Spinal cord (tissue), 10 donors: Measurements from ENCODE around the gene FADS3. TPM values are rescaled to one million over a fixed set of nuclear protein-coding genes. Genes with fewer than 3 reads are reported as not detected.

Source experiments
- DNase-seq, 6 donors: peaks; one replicate each; pipeline versions ENCODE4 v3.0.0 to v3.0.0-alpha.2; 2013 to 2015; ENCODE audit warnings: low spot score in 6 of 6, low read depth in 4 of 6
- H3K27ac ChIP-seq: one replicate; pipeline ENCODE4 v1.5.1; 2013; ENCODE audit warnings: low read depth, low read length, control low read depth
- H3K27me3 ChIP-seq: one replicate; pipeline ENCODE4 v1.6.1; 2013; ENCODE audit warnings: low read length; ENCODE audit not compliant: control insufficient read depth, insufficient read depth
- H3K36me3 ChIP-seq: one replicate; pipeline ENCODE4 v1.6.1; 2013; ENCODE audit warnings: low read length; ENCODE audit not compliant: control insufficient read depth, insufficient read depth
- H3K4me1 ChIP-seq: one replicate; pipeline ENCODE4 v1.6.1; 2013; ENCODE audit warnings: low read length; ENCODE audit not compliant: control insufficient read depth, insufficient read depth
- H3K4me3 ChIP-seq: one replicate; pipeline ENCODE4 v1.5.1; 2013; ENCODE audit warnings: low read depth, low read length, control low read depth
- H3K9me3 ChIP-seq: one replicate; pipeline ENCODE4 v1.6.1; 2013; ENCODE audit warnings: low read length; ENCODE audit not compliant: control insufficient read depth, insufficient read depth
- whole genome bisulfite sequencing: methylation state at CpG from one replicate; pipeline ENCODE4 v1.1.5; 2013; ENCODE audit warnings: missing lambda C conversion rate; ENCODE audit not compliant: insufficient coverage; 5-methylcytosine and 5-hydroxymethylcytosine counted together
- polyA plus RNA-seq, 2 donors: library from polyadenylated mRNA; unstranded; fragments of 120-200 nt; gene quantifications; one replicate each; pipeline ENCODE4 v1.2.1, GENCODE V29; 2013; ENCODE audit not compliant: insufficient read length in 2 of 2
- total RNA-seq, 2 donors: library from RNA; depleted of rRNA in 1 of 2; stranded (reverse); fragments of 120-200 nt in 1 of 2; fragments of >200 nt in 1 of 2; gene quantifications; one replicate each; pipeline versions ENCODE4 v1.2.3 to v1.2.4, GENCODE V29; 2013 to 2014
- donor health status: healthy.

FADS3 gene
- total and polyA plus RNA-seq, 4 donors, result 41.1 to 66.9 (median 60.3) TPM

DNA sequence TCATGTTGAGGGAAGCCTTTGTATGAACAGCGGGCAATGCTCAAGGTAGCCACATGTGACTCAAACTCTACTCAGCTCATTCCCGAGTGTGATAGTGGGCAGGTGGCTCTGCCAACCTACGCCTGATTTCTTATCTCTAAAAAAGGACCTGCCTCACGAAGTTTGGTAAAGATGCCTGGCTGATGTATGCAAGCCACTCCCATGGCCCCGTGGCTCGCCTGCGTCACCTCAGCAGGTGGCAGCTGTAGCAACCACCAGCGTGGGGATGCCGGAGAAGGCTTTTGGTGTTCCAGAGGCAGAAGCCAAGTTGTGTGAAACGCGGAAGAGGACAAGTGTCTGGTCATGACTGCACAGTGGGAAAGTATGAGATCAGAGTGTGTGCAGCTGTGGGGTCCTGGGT lies 57.9 kb downstream of the FADS3 start:
- Histone ChIP-seq H3K4me1 (peaks cover 68% of the 10 kb centered on the region), H3K9me3 (no peaks in the 10 kb centered on the region), H3K36me3 (peaks cover 39% of the 10 kb centered on the region), H3K27me3 (no peaks in the 10 kb centered on the region), H3K4me3 (no peak overlapping the region), H3K27ac (peak overlapping the region; percentile 88)
- 65% methylated on average over 10 of the region's 11 CpGs for WGBS
- no peak for DNase-seq

GRCh38 chr11:61832754-61833153 lies 58.6 kb downstream of the FADS3 start:
- H3K27me3 ChIP-seq, result no peaks in the 10 kb centered on the region
- 42% methylated on average over 5 of the region's 7 CpGs for WGBS
- peaks cover 70% of the 10 kb centered on the region for H3K4me1 ChIP-seq
- peak overlapping the region; percentile 88 for H3K27ac ChIP-seq
- no peaks in the 10 kb centered on the region for H3K9me3 ChIP-seq
- no peak for DNase-seq
- H3K4me3 ChIP-seq, result no peak overlapping the region
- H3K36me3 ChIP-seq, result peaks cover 32% of the 10 kb centered on the region

DNA sequence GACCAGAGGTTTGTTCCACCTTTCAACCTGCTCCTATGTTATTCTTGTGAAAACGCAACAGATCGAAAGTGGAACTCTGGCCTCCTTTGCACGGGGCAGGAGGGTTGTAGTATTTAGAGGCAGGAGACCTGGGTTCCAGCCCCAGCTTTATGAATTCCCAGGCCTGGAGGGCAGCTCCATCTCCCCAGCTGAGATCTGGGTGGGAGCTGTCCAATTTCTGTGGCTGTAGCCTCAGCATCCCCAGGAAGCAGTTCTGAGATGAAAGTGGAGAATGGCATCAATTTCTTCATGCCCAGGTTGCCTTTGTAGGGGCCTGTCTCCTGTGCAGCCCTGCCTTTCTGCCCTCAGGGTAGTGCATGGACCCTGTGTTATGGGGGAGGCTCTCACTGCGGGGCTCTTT lies 59.1 kb downstream of the FADS3 start:
- H3K4me3 ChIP-seq, result no peak overlapping the region

DNA sequence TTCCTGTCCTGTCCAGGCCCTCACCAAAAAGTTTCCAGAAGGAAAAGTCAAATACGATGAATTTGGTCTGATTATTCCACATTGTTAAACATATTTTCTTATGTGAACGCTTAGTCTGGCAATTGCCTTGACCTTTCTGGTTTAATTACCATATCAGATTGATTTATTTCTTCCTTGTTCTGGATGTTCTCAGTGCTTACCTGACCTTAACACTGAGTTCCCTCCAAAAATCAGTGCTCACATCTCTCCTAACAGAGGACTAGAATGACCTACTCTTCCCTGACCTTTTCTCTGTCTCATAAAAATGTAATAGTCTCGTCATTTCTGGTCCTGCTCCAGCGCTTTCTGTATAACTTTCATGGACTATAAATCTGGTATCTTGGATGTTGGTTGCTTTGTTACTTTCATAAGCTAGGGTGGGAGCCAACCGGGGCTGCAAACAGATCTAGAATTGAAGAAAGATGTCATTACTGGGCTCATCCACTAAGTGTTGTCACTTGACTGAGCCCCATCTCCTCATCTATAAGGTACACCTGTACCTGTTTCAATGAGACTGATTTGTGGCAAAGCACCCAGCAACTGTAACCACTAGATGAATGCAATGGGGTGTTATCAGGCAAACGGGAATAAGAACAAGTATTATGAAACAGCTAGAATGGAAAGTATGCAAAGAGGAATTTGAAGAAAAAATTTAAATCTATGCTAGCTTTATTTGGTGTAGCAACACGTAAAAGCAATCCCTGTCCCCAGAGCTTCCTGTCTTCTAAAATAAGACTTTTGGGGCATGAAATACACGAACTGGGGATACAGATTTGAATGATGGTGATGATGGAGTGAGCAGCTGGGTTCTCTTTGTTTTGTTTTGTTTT lies 60.9 kb downstream of the FADS3 start:
- WGBS, result 23% methylated on average over 3 of the region's 8 CpGs
- H3K4me3 ChIP-seq, result peak overlapping the region; percentile 97
- H3K27ac ChIP-seq, result peak overlapping the region; percentile 98
- H3K4me1 ChIP-seq, result peaks cover 80% of the 10 kb centered on the region
- H3K27me3 ChIP-seq, result no peaks in the 10 kb centered on the region
- H3K9me3 ChIP-seq, result no peaks in the 10 kb centered on the region
- DNase-seq, result no peak
- H3K36me3 ChIP-seq, result peaks cover 25% of the 10 kb centered on the region

More for the DNA sequence above, 59.1 kb downstream of the FADS3 start:
- no peak overlapping the region for H3K27ac ChIP-seq
- peaks cover 27% of the 10 kb centered on the region for H3K36me3 ChIP-seq
- 78% methylated on average over 3 of the region's 4 CpGs for whole genome bisulfite sequencing
- no peaks in the 10 kb centered on the region for H3K9me3 ChIP-seq
- no peak for DNase-seq
- no peaks in the 10 kb centered on the region for H3K27me3 ChIP-seq
- peaks cover 69% of the 10 kb centered on the region for H3K4me1 ChIP-seq

GRCh38 chr11:61829806-61830205 lies 61.5 kb downstream of the FADS3 start:
- DNase-seq, result no peak
- WGBS, result no CpG with 5 or more reads among the region's 4 CpGs
- Histone ChIP-seq H3K36me3 (peaks cover 25% of the 10 kb centered on the region), H3K4me3 (peak overlapping the region; percentile 97), H3K9me3 (no peaks in the 10 kb centered on the region), H3K4me1 (peaks cover 73% of the 10 kb centered on the region), H3K27ac (peak overlapping the region; percentile 98), H3K27me3 (no peaks in the 10 kb centered on the region)

DNA sequence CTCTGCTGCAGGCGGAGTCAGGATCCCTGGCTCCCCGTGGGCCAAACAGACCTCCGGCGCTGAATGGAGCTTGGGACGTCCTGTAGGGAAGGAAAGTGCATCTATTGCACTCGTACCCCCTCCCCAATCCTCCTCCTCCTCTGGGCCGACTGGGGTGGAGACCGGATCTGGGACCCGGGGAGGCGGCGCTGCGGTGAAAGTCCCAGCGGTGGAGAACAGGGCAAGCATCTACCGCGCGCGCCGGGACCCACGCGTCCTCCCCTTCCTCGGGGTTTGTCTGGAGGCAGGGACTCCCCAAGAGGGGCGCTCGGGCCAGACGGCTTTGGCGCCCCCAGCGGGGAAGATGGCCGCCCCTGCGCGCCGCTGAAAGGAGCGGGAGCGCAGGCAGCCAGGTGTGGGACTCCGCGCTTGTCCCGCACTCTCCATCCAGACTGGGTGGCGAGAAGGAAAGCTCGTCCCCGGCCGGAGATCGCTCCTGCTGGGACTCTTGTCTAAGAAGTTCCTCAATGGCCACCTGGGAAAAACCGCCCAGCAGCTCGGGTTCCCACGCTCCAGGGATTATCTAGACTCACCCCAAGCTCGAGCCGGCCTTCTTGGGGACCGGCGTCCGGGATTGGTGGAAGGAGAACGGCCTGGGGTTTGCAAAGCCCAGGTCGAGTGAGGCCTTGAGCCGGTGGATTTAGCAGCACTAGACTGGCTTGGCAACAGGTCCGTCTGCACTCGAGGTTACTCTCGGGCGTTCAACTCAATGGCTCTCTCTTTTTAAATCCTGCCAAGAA lies 62.5 kb downstream of the FADS3 start:
- H3K27ac ChIP-seq, result peak overlapping the region; percentile 98
- peaks cover 63% of the 10 kb centered on the region for H3K4me1 ChIP-seq
- H3K4me3 ChIP-seq, result peak overlapping the region; percentile 97
- H3K27me3 ChIP-seq, result no peaks in the 10 kb centered on the region
- peak in 2 of 6 donors; percentile 83 to 84 for DNase-seq
- peaks cover 19% of the 10 kb centered on the region for H3K36me3 ChIP-seq
- no peaks in the 10 kb centered on the region for H3K9me3 ChIP-seq
- 0% methylated on average over 50 of the region's 55 CpGs for WGBS

- no peak for DNase-seq
- WGBS, result under 1% methylated on average over 16 of the region's 16 CpGs
- Histone ChIP-seq H3K9me3 (no peaks in the 10 kb centered on the region), H3K36me3 (peaks cover 15% of the 10 kb centered on the region), H3K27me3 (no peaks in the 10 kb centered on the region), H3K4me3 (peak overlapping the region; percentile 97), H3K27ac (peak overlapping the region; percentile 98), H3K4me1 (peaks cover 58% of the 10 kb centered on the region)
These were observed 63.0 kb downstream of the FADS3 start for GRCh38 chr11:61828379-61828628.

DNA sequence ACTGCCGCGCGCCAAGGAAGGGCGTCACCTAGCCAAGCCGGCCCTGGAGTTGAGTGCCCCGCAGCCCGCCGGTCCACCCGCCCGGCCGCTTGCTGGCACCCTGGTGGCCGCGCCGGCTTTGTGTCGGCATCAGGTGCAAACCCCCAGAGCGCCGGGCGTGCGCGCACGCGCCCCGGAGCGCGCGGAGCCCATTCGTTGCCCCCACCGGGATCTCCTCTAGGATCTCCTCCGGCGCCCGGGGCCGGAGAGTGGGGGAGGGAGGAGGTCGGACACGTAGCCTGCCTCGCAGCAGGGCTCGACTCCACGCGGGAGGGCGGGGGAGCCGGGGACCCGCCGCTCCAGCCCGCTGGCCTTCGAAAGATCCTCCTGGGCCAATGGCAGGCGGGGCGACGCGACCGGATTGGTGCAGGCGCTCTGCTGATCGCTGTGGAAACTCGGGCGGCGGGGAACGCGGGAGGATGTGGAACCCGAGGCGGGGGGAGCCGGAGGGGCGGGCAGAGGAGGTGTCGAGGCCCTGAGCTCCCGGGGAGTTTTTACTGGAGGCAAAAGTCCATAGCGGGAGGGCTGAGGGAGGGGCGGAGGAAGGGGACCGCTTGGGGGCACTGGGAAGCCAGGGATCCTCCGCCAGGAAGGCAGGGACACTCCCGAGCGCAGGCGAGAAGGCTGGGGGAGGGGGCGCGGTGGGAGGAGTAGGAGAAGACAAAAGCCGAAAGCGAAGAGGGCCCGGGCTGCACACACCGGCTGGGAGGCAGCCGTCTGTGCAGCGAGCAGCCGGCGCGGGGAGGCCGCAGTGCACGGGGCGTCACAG lies 63.6 kb downstream of the FADS3 start, which contains the start of gene FADS2:
FADS2 (plus strand) TSS at position 730 of the 808 bp plus-strand sequence. CDS start 91 bp downstream, outside the sequence.
- Histone ChIP-seq H3K27me3 (no peaks in the 10 kb centered on the region), H3K4me3 (peak within 1 kb of the TSS; percentile 97), H3K9me3 (no peaks in the 10 kb centered on the region), H3K27ac (peak within 1 kb of the TSS; percentile 98), H3K4me1 (peaks cover 54% of the 10 kb centered on the region), H3K36me3 (peaks cover 12% of the 10 kb centered on the region)
- peak; percentile 88 to 99 (median 94) for DNase-seq
- under 1% methylated on average over 83 of the region's 83 CpGs for WGBS

DNA sequence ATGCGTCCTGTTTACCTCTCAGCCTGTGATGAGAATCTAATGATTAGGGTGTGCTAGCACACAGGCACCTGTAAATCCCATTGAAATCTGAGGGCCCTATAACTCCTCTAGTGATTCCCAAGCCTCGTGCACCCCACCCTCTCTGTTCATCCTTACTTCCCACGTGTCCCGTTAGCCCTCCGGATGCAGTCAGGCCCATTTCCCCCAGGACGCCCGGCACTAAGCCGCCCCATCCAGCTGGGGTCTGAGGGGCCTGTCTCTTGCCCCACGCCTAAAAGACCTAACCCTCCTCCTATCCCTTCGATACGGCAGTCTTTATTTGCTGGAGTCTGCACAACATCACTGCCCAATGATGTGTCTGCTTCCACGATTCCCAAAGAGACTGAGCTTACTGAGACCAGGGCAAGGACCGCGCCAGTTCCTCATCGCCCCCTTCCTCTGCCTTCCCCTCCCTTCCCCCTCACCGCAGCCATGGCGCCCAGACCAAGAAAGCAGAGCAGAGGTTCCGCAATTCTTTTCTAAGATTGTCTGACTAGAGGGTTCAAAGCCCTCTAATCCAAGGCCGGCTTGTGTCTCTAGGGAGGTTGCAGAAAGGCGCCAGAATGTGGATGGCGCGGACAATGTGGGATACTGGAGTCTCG lies 64.3 kb downstream of the FADS3 start:
- Histone ChIP-seq H3K27me3 (no peaks in the 10 kb centered on the region), H3K27ac (peak overlapping the region; percentile 98), H3K4me1 (peaks cover 47% of the 10 kb centered on the region), H3K9me3 (no peaks in the 10 kb centered on the region), H3K4me3 (peak overlapping the region; percentile 97), H3K36me3 (peaks cover 7% of the 10 kb centered on the region)
- WGBS, result 2% methylated on average over 19 of the region's 23 CpGs
- DNase-seq, result peak in 1 of 6 donors; percentile 89
